ENCODE data around the gene HPSE. TPM values are rescaled to one million over a fixed set of nuclear protein-coding genes. Genes with fewer than 3 reads are reported as not detected.

Gene HPSE
- total and polyA plus RNA-seq, 2 of the 8 experiments (the other 6 are each of a cell fraction or from before 2014, with no cell fraction given) = 1.5 to 5.0 TPM

DNA sequence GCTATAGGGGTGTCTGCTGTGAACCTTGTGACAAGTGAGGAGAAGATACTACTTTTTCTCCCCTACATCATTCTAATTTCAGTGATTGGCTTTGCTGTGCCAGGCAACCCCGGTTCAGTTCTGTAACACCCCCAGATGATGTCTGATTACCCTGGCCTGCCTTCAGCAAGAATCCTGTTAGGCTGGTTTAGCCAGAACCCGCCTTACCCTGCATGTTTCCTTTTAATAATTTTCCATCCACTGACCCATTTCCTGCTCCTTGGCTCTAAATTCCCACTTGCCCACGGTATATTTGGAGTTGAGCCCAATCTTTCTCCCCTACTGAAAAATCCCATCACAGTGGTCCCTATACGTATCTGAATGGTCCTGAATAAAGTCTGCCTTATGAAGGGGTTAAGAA, 46.5 kb upstream of the HPSE start (continued):
- TF ChIP-seq, protein P1, sequence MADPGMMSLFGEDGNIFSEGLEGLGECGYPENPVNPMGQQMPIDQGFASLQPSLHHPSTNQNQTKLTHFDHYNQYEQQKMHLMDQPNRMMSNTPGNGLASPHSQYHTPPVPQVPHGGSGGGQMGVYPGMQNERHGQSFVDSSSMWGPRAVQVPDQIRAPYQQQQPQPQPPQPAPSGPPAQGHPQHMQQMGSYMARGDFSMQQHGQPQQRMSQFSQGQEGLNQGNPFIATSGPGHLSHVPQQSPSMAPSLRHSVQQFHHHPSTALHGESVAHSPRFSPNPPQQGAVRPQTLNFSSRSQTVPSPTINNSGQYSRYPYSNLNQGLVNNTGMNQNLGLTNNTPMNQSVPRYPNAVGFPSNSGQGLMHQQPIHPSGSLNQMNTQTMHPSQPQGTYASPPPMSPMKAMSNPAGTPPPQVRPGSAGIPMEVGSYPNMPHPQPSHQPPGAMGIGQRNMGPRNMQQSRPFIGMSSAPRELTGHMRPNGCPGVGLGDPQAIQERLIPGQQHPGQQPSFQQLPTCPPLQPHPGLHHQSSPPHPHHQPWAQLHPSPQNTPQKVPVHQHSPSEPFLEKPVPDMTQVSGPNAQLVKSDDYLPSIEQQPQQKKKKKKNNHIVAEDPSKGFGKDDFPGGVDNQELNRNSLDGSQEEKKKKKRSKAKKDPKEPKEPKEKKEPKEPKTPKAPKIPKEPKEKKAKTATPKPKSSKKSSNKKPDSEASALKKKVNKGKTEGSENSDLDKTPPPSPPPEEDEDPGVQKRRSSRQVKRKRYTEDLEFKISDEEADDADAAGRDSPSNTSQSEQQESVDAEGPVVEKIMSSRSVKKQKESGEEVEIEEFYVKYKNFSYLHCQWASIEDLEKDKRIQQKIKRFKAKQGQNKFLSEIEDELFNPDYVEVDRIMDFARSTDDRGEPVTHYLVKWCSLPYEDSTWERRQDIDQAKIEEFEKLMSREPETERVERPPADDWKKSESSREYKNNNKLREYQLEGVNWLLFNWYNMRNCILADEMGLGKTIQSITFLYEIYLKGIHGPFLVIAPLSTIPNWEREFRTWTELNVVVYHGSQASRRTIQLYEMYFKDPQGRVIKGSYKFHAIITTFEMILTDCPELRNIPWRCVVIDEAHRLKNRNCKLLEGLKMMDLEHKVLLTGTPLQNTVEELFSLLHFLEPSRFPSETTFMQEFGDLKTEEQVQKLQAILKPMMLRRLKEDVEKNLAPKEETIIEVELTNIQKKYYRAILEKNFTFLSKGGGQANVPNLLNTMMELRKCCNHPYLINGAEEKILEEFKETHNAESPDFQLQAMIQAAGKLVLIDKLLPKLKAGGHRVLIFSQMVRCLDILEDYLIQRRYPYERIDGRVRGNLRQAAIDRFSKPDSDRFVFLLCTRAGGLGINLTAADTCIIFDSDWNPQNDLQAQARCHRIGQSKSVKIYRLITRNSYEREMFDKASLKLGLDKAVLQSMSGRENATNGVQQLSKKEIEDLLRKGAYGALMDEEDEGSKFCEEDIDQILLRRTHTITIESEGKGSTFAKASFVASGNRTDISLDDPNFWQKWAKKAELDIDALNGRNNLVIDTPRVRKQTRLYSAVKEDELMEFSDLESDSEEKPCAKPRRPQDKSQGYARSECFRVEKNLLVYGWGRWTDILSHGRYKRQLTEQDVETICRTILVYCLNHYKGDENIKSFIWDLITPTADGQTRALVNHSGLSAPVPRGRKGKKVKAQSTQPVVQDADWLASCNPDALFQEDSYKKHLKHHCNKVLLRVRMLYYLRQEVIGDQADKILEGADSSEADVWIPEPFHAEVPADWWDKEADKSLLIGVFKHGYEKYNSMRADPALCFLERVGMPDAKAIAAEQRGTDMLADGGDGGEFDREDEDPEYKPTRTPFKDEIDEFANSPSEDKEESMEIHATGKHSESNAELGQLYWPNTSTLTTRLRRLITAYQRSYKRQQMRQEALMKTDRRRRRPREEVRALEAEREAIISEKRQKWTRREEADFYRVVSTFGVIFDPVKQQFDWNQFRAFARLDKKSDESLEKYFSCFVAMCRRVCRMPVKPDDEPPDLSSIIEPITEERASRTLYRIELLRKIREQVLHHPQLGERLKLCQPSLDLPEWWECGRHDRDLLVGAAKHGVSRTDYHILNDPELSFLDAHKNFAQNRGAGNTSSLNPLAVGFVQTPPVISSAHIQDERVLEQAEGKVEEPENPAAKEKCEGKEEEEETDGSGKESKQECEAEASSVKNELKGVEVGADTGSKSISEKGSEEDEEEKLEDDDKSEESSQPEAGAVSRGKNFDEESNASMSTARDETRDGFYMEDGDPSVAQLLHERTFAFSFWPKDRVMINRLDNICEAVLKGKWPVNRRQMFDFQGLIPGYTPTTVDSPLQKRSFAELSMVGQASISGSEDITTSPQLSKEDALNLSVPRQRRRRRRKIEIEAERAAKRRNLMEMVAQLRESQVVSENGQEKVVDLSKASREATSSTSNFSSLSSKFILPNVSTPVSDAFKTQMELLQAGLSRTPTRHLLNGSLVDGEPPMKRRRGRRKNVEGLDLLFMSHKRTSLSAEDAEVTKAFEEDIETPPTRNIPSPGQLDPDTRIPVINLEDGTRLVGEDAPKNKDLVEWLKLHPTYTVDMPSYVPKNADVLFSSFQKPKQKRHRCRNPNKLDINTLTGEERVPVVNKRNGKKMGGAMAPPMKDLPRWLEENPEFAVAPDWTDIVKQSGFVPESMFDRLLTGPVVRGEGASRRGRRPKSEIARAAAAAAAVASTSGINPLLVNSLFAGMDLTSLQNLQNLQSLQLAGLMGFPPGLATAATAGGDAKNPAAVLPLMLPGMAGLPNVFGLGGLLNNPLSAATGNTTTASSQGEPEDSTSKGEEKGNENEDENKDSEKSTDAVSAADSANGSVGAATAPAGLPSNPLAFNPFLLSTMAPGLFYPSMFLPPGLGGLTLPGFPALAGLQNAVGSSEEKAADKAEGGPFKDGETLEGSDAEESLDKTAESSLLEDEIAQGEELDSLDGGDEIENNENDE (IDR thresholded peaks at IDR 0.05; ENCODE audit: insufficient replicate concordance, low read length) = no peak
- TF ChIP-seq SIX5 (IDR thresholded peaks at IDR 0.05; ENCODE audit: low read depth, low read length) = no peak
- TF ChIP-seq SAP30 (IDR thresholded peaks at IDR 0.05; ENCODE audit: insufficient read depth, insufficient replicate concordance, low read length) = no peak
- TF ChIP-seq NRF1 (IDR thresholded peaks at IDR 0.05; ENCODE audit: low read depth, low read length) = no peak
- no peak for TF ChIP-seq TAF7 (optimal IDR thresholded peaks at IDR 0.05; ENCODE audit: borderline replicate concordance, low read depth, low read length)
- TF ChIP-seq JUND (IDR thresholded peaks at IDR 0.05; ENCODE audit: low read length) = no peak
- no peak for TF ChIP-seq GTF2F1 (IDR thresholded peaks at IDR 0.05; ENCODE audit: borderline replicate concordance, low read depth, low read length)
- no peak for TF ChIP-seq ZNF274 (IDR thresholded peaks at IDR 0.05; ENCODE audit: borderline replicate concordance, extremely low read depth, low read length)
- no peak for TF ChIP-seq FOSL1 (IDR thresholded peaks at IDR 0.05; ENCODE audit: insufficient read depth, low read depth, low read length)
- TF ChIP-seq MAFK (IDR thresholded peaks at IDR 0.05; ENCODE audit: low read depth, low read length) = no peak
- no peak for TF ChIP-seq TBP (IDR thresholded peaks at IDR 0.05; ENCODE audit: low read depth, low read length)
- no peak for TF ChIP-seq TAF1 (IDR thresholded peaks at IDR 0.05; ENCODE audit: low read depth, low read length)
- no peak for TF ChIP-seq ASH2L (IDR thresholded peaks at IDR 0.05; ENCODE audit: low read length)
